Body of pancreas (tissue), 4 donors: ENCODE data around the gene GRID2IP. TPM values are rescaled to one million over a fixed set of nuclear protein-coding genes. Genes with fewer than 3 reads are reported as not detected.

Experiments
- ATAC-seq: fragments of 150-250 bp; one replicate; pipeline ENCODE4 v1.9.1; 2016
- DNase-seq, 4 donors: peaks; one replicate each; pipeline ENCODE4 v3.0.0-alpha.2; 2019
- H3K27ac ChIP-seq, 4 donors: fragments of 200-600 bp; sonication (generic); 1 replicate in 3 of 4; 2 replicates in 1 of 4; pipeline versions ENCODE4 v1.5.1 to v1.6.1; 2016 to 2019; ENCODE audit warnings: mild to moderate bottlenecking in 1 of 4, mixed read lengths in 1 of 4, moderate library complexity in 1 of 4
- H3K27me3 ChIP-seq, 2 donors: fragments of 200-600 bp; sonication (generic); one replicate each; pipeline ENCODE4 v1.6.0; 2016; ENCODE audit warnings: mild to moderate bottlenecking in 1 of 2
- H3K36me3 ChIP-seq, 2 donors: fragments of 200-600 bp; sonication (generic); replicated peaks in 1 of 2; 2 replicates each; pipeline ENCODE4 v1.5.1; 2016; ENCODE audit warnings: low read depth in 2 of 2; ENCODE audit not compliant: insufficient read depth in 1 of 2
- H3K4me1 ChIP-seq: fragments of 200-600 bp; sonication (generic); one replicate; pipeline ENCODE4 v1.6.0; 2016
- H3K4me3 ChIP-seq, 2 donors: fragments of 200-600 bp; sonication (generic); 1 replicate in 1 of 2; 2 replicates in 1 of 2; pipeline ENCODE4 v1.5.1; 2016 to 2019
- H3K9me3 ChIP-seq, 3 donors: fragments of 200-600 bp; sonication (generic); 1 replicate in 2 of 3; 2 replicates in 1 of 3; pipeline ENCODE4 v1.5.1; 2016
- CTCF ChIP-seq, 7 experiments: fragments of 450-650 bp in 4 of 7; fragments of 200-600 bp in 3 of 7; sonication (generic) in 3 of 7; IDR thresholded peaks; one replicate each; pipeline ENCODE4 v1.5.1; 2016 to 2019; ENCODE audit warnings: antibody characterized with exemption in 7 of 7
- POLR2A ChIP-seq, 3 donors: fragments of 450-650 bp; IDR thresholded peaks; one replicate each; pipeline ENCODE4 v1.6.1; 2016; ENCODE audit warnings: antibody characterized with exemption in 3 of 3, mild to moderate bottlenecking in 2 of 3
- WGBS, 2 donors: methylation state at CpG; one replicate each; pipeline ENCODE4 v1.1.5; 2017; 5-methylcytosine and 5-hydroxymethylcytosine counted together
- intact Hi-C: fragments of 100-400 bp; cut with DNase I; formaldehyde crosslinking; loops from one replicate; pipeline ENCODE4 v1.15.1; 2023
- total RNA-seq, 2 donors: library from RNA; depleted of rRNA; stranded (reverse); fragments of >200 nt; gene quantifications; one replicate each; pipeline ENCODE4 v1.1.0, GENCODE V29; 2016

Gene GRID2IP
- total RNA-seq, 2 donors from 2014 or later, result 1.0 to 1.6 TPM

- Histone ChIP-seq H3K4me3 (no peak overlapping the region), H3K27me3 (no peaks in the 10 kb centered on the region), H3K9me3 (no peaks in the 10 kb centered on the region), H3K27ac (peak overlapping the region; percentile 79 to 94 (median 88)), H3K4me1 (peaks cover 18% of the 10 kb centered on the region), H3K36me3 (peaks cover 0 to 7% of the 10 kb centered on the region in 2 donors)
- WGBS, 2 donors, result 67 to 73% methylated on average over 16 of the region's 16 CpGs
- intact Hi-C loops, result no loop called here
- peak; percentile 29 to 54 (median 43) for DNase-seq
- ATAC-seq, result no peak
- TF ChIP-seq POLR2A (IDR thresholded peaks at IDR 0.05), result no peak
- peak in 2 of 7 experiments; percentile 11 to 22 for TF ChIP-seq CTCF (IDR thresholded peaks at IDR 0.05)
Measured at GRCh38 chr7:6448943-6449543, 102.2 kb downstream of the GRID2IP start.

GRCh38 chr7:6447581-6448199, 103.6 kb downstream of the GRID2IP start, which contains the start of gene DAGLB:
Gene DAGLB, minus strand, starts transcription at chr7:6447954. Its CDS starts 112 bp downstream, at chr7:6447842.
- H3K27me3 ChIP-seq, result no peaks in the 10 kb centered on the region
- intact Hi-C loops, result no loop called here
- ATAC-seq, result peak; percentile 92
- peaks cover 18% of the 10 kb centered on the region for H3K4me1 ChIP-seq
- TF ChIP-seq CTCF (IDR thresholded peaks at IDR 0.05) (peak in 2 of 7 experiments; percentile 24 to 29), POLR2A (IDR thresholded peaks at IDR 0.05) (peak; percentile 62 to 82 (median 78))
- DNase-seq, result peak; percentile 93 to 96 (median 94)
- H3K27ac ChIP-seq, result peak within 1 kb of the TSS; percentile 79 to 94 (median 88)
- no peaks in the 10 kb centered on the region for H3K9me3 ChIP-seq
- H3K36me3 ChIP-seq, result peaks cover 0 to 7% of the 10 kb centered on the region in 2 donors
- WGBS, 2 donors, result 0% methylated on average over 27 to 61 of the region's 61 CpGs
- H3K4me3 ChIP-seq, result peak within 1 kb of the TSS; percentile 58 to 67

Other genes starting within 250 kb of the GRID2IP start
- 10 to 100 TPM; 10.6 to 14.2 TPM for gene FAM220A, start 202.5 kb downstream of the GRID2IP start, total RNA-seq
- 100 to 1,000 TPM; 103 to 106 TPM for gene RAC1, start 176.9 kb downstream of the GRID2IP start, total RNA-seq
- 10 to 100 TPM in 1 of 2 donors, 1 to 10 TPM in 1; 7.8 to 34.6 TPM for gene DAGLB, start 103.5 kb downstream of the GRID2IP start, total RNA-seq
- gene KDELR2, start 67.3 kb downstream of the GRID2IP start, total RNA-seq, result 10 to 100 TPM; 61.2 to 76.1 TPM
- gene ZDHHC4, start 26.0 kb upstream of the GRID2IP start, total RNA-seq, result 10 to 100 TPM; 19.1 to 35.5 TPM
- 10 to 100 TPM; 25.7 to 40.5 TPM for gene INTS15, start 38.6 kb upstream of the GRID2IP start, total RNA-seq
- 10 to 100 TPM in 1 of 2 donors, 1 to 10 TPM in 1; 3.6 to 11.2 TPM for gene ZNF853, start 64.1 kb upstream of the GRID2IP start, total RNA-seq
- gene ZNF316, start 85.9 kb upstream of the GRID2IP start, total RNA-seq, result 10 to 100 TPM; 29.1 to 69.5 TPM
- 10 to 100 TPM; 13.0 to 22.7 TPM for gene ZNF12, start 155.5 kb upstream of the GRID2IP start, total RNA-seq
- gene RSPH10B2, start 202.6 kb upstream of the GRID2IP start, total RNA-seq, result not detected